Stimulated activated CD4-positive, alpha-beta T cell treated with anti-CD3 and anti-CD28 coated beads, Interleukin-1b, Interleukin-23, amount 100 ng/mL, for 1 hour (primary cell): Measurements from ENCODE around the gene BLID.

Source experiments
- DNase-seq, 2 donors: peaks; one replicate each; pipeline ENCODE4 v3.0.0-alpha.2; 2020; ENCODE audit warnings: low read depth in 2 of 2

Gene BLID

DNA sequence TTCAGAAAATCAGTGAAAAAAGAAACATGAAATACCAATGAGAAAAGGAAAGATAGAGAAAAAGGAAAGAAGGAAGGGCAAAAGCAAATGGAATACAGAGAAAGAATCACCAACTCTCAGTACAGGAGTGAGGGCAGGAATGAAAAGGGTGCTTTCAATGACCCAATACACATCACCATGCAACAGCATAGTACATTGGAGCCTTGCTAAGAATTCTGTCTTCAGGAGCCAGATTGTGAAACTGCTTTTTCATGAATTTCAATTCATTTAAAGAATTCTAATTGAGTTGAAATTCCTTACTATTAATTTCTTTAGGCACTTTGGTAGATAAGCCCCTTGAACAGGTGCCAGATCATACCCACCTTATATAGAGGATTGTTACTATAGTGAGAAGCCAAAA lies 34.9 kb downstream of the BLID start:
- DNase-seq = no peak

- no peak for DNase-seq
Observed at GRCh38 chr11:122077459-122077858, 38.6 kb downstream of the BLID start.

GRCh38 chr11:122076512-122077120 lies 39.4 kb downstream of the BLID start:
- no peak for DNase-seq

DNA sequence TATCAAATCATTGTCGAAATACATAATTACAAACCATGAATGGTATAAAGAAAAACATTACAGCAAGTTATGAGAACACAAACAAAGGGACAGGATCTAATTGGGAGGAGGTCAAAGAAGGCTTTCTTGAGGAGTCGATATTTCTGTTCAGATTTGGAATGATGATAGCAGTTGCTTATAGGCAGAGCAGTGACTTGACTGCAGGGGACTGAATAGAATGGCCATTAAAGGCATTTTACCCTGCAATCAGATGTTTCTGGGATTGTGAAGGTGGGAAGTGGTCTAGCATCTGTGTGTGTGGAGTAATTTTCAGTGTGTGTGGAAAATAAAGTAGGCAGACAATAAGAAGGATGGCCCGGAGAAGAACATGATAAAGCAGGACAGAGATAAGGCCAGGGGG lies 41.0 kb downstream of the BLID start:
- no peak for DNase-seq

- no peak for DNase-seq
Observed at GRCh38 chr11:122074022-122074421, 42.0 kb downstream of the BLID start.

DNA sequence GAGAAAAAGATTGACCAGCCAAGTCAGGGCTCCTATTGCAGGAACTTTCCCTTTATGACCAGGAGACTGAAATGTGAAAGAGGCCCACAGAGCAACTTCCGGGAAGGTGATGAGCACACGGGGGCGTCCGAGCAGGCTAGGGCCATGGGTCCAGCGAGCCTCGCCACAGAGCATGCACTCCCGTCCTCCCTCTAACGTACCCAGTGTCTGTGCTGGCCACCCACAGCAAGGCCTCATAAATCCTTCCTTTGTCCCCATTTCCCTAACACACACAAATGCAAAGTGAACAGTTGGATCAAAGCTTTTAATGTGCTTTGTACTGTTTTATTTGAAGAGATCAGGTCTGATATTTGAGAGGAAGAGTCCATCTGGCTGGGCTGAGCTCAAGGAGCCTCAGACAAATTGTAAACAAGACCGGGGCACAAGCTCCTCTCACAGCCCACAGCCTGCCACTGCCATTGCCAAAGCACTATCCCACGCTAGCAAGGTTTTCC lies 44.3 kb downstream of the BLID start:
- no peak for DNase-seq

DNA sequence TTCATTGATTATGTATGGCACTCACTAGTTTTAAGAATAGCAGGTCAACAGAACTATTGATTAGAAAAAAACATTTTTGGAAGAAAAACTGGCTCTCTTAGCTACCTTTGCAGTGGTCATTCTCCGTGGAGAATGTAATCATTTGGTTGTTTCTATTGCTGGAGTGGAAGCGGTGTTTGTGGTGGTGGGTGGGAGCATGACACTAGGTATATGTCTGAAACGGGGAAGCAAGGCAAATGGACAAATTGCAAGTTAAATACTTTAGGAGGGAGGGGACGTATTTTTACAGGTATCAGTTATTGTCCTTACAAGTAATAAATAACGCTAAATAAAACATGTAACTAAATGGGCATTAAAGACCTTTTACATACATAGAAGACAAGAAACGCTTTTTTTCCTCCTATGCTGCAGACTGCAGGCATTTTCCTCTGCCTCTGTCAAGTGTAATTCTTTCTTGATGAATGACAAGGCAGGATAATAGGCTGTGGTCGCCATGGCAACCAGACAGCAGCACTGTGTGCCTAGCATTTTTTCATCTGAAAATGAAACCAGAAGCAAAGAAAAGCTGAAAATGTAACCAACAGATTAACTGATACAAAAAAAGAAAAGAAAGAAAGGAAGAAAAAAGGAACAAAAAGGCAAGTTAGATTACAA lies 46.2 kb downstream of the BLID start:
- DNase-seq = no peak

DNA sequence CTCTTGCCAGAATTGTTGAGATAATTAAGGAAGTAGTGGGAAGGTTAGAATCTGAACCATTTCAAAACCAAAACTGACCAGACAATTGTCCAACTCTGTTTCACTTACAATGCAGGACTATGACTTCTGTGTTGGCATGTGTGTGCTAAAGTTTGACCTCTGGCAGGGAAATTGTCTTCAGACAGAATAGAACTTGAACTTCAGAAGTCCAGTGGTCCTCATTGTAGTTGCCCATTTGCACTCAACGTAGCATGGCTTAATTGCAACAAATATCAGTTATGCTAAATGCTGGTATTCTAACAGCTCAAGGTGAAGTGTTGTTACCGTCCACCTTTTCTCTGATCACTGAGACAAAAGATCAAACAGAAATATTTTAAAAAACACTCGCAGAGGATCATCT lies 47.2 kb downstream of the BLID start:
- DNase-seq = no peak

GRCh38 chr11:122068141-122068540 lies 47.9 kb downstream of the BLID start:
- no peak for DNase-seq
